ENCODE measurements around the gene SNX25.

GRCh38 chr4:185246453-185246852 lies 37.1 kb downstream of the SNX25 start:
- TF ChIP-seq CTCF (IDR thresholded peaks at IDR 0.05) (no peak), POLR2A (IDR thresholded peaks at IDR 0.05) (no peak)

Data from Peyer's patch (tissue), 4 donors.